ENCODE results near the gene DET1. TPM values are rescaled to one million over a fixed set of nuclear protein-coding genes. Genes with fewer than 3 reads are reported as not detected.

Gene DET1
- total RNA-seq, 5 donors from 2014 or later (not counting 1 experiment from before 2014, with no cell fraction given), result 4.1 to 9.4 (median 6.4) TPM

DNA sequence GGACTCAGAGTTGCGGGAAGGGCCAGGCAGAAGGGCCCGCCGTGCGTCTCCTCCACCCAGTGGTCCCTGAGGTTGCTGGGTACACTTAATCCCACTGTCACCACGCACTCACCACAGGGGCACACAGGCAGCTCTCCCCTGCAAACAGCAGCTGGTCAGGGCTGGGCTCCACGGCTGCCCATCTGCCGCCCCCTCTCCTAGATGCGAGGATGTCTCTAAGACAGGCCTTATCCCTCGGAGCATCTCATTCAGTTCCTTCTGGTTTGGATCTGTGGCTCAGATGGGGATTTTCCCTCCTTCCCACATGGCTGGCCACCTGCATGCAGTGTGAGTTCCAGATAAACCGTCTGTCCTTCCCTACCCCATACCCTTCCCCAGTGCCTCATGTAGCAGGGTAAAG lies 52.6 kb downstream of the DET1 start:
- H3K4me3 ChIP-seq (ENCODE audit: control insufficient read depth in 1 of 2, extremely low read depth in 1 of 2, low read length in 1 of 2), result no peak overlapping the region
- no peaks in the 10 kb centered on the region for H3K4me1 ChIP-seq (ENCODE audit: control insufficient read depth in 1 of 2, extremely low read depth in 1 of 2, insufficient read depth in 2 of 2, low read length in 2 of 2)
- no peaks in the 10 kb centered on the region for H3K9me3 Mint-ChIP-seq
- ChIA-PET POLR2A (no interaction called here), CTCF (no interaction called here)
- no peaks in the 10 kb centered on the region for H3K27me3 ChIP-seq (replicated peaks in 1 of 2; ENCODE audit: control insufficient read depth in 2 of 2, extremely low read depth in 1 of 2, insufficient read depth in 2 of 2, low read length in 1 of 2)
- no peak overlapping the region for H3K27ac ChIP-seq (ENCODE audit: low read length)
- WGBS (ENCODE audit: insufficient coverage), result 84% methylated on average over 9 of the region's 10 CpGs
- ATAC-seq (replicated peaks in 1 of 4) (no peak), DNase-seq (no peak)
- no peak overlapping the region for H3K4me3 Mint-ChIP-seq
- H3K36me3 Mint-ChIP-seq, result peaks cover 6% of the 10 kb centered on the region
- H3K36me3 ChIP-seq (ENCODE audit: control insufficient read depth in 2 of 2, extremely low read depth in 1 of 2, insufficient read depth in 1 of 2, low read length in 1 of 2), result peaks cover 0 to 6% of the 10 kb centered on the region in 2 donors
- no peak overlapping the region for H3K27ac Mint-ChIP-seq
- no peaks in the 10 kb centered on the region for H3K9me3 ChIP-seq
- no peaks in the 10 kb centered on the region for H3K4me1 Mint-ChIP-seq
- no peaks in the 10 kb centered on the region for H3K27me3 Mint-ChIP-seq

DNA sequence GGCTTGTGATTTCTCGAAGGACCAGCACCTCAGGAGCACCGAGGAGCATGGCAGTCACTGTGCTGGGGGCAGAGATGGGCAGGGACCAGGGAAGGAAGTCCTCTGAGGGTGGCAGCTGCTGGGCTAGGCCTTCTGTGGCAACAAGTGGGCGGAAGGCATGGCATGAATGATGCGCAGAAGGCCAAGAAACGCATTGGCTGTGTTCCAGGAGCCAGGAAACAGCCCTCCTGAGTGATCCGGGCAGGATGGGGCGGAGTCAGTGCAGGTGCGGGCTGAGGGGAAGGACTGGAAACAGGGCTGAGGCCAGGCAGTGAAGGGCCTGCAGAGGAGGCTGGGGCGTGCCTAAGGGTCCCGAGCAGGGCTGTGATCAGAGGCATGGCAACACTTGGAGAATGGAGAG lies 55.3 kb downstream of the DET1 start:
- Histone ChIP-seq H3K4me3 (ENCODE audit: control insufficient read depth in 1 of 2, extremely low read depth in 1 of 2, low read length in 1 of 2) (no peak overlapping the region), H3K9me3 (no peaks in the 10 kb centered on the region), H3K27ac (ENCODE audit: low read length) (no peak overlapping the region), H3K4me1 (ENCODE audit: control insufficient read depth in 1 of 2, extremely low read depth in 1 of 2, insufficient read depth in 2 of 2, low read length in 2 of 2) (no peaks in the 10 kb centered on the region), H3K36me3 (ENCODE audit: control insufficient read depth in 2 of 2, extremely low read depth in 1 of 2, insufficient read depth in 1 of 2, low read length in 1 of 2) (peaks cover 0 to 2% of the 10 kb centered on the region in 2 donors), H3K27me3 (replicated peaks in 1 of 2; ENCODE audit: control insufficient read depth in 2 of 2, extremely low read depth in 1 of 2, insufficient read depth in 2 of 2, low read length in 1 of 2) (no peaks in the 10 kb centered on the region)
- DNase-seq (no peak), ATAC-seq (replicated peaks in 1 of 4) (no peak)
- H3K27ac Mint-ChIP-seq, result no peak overlapping the region
- H3K27me3 Mint-ChIP-seq, result no peaks in the 10 kb centered on the region
- H3K9me3 Mint-ChIP-seq, result no peaks in the 10 kb centered on the region
- no peak overlapping the region for H3K4me3 Mint-ChIP-seq
- 76% methylated on average over 9 of the region's 10 CpGs for WGBS (ENCODE audit: insufficient coverage)
- no peaks in the 10 kb centered on the region for H3K4me1 Mint-ChIP-seq
- POLR2A ChIA-PET, result no interaction called here
- CTCF ChIA-PET, result no interaction called here
- H3K36me3 Mint-ChIP-seq, result peaks cover 6% of the 10 kb centered on the region

GRCh38 chr15:88490036-88490435 lies 56.4 kb downstream of the DET1 start:
- no peak overlapping the region for H3K4me3 ChIP-seq (ENCODE audit: control insufficient read depth in 1 of 2, extremely low read depth in 1 of 2, low read length in 1 of 2)
- ChIA-PET POLR2A (no interaction called here), CTCF (interaction anchor here in 1 of 2 donors (0.7 kb wide), 1 partner anchor 39 kb away, joined by 3 read pairs; no protein-coding TSS in a partner anchor)
- no peaks in the 10 kb centered on the region for H3K27me3 Mint-ChIP-seq
- H3K36me3 Mint-ChIP-seq, result peaks cover 6% of the 10 kb centered on the region
- no peaks in the 10 kb centered on the region for H3K4me1 ChIP-seq (ENCODE audit: control insufficient read depth in 1 of 2, extremely low read depth in 1 of 2, insufficient read depth in 2 of 2, low read length in 2 of 2)
- no peaks in the 10 kb centered on the region for H3K9me3 Mint-ChIP-seq
- no peak overlapping the region for H3K27ac Mint-ChIP-seq
- no peaks in the 10 kb centered on the region for H3K27me3 ChIP-seq (replicated peaks in 1 of 2; ENCODE audit: control insufficient read depth in 2 of 2, extremely low read depth in 1 of 2, insufficient read depth in 2 of 2, low read length in 1 of 2)
- peaks cover 0 to 2% of the 10 kb centered on the region in 2 donors for H3K36me3 ChIP-seq (ENCODE audit: control insufficient read depth in 2 of 2, extremely low read depth in 1 of 2, insufficient read depth in 1 of 2, low read length in 1 of 2)
- no peak overlapping the region for H3K27ac ChIP-seq (ENCODE audit: low read length)
- no peaks in the 10 kb centered on the region for H3K4me1 Mint-ChIP-seq
- H3K9me3 ChIP-seq, result no peaks in the 10 kb centered on the region
- no CpG with 5 or more reads among the region's 3 CpGs for WGBS (ENCODE audit: insufficient coverage)
- no peak overlapping the region for H3K4me3 Mint-ChIP-seq
- no peak for ATAC-seq (replicated peaks in 1 of 4)
- DNase-seq, result no peak

DNA sequence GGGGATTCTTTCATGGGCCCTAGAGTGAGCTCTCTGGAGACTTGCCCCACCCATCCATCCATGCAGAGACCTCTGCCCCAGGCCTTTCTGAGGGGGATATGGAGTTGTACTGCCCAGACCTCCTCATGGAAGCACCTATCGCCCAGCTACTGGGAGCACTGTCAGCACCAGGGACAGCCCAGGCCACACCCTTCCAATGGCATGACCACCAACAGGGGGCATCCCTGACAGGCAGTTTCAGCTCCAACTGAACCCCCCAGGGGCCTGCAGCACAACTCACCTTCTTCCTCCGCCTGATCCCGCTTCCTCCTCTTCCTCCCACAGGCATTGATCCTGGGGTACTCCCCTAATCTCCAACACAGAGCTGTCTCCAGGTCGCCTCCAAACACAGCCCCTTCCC lies 57.2 kb downstream of the DET1 start:
- Mint-ChIP-seq H3K9me3 (no peaks in the 10 kb centered on the region), H3K4me3 (no peak overlapping the region), H3K4me1 (no peaks in the 10 kb centered on the region), H3K27me3 (no peaks in the 10 kb centered on the region), H3K36me3 (peaks cover 3% of the 10 kb centered on the region), H3K27ac (no peak overlapping the region)
- no peak for ATAC-seq (replicated peaks in 1 of 4)
- POLR2A ChIA-PET, result no interaction called here
- 95% methylated on average over 4 of the region's 4 CpGs for WGBS (ENCODE audit: insufficient coverage)
- H3K4me3 ChIP-seq (ENCODE audit: control insufficient read depth in 1 of 2, extremely low read depth in 1 of 2, low read length in 1 of 2), result no peak overlapping the region
- CTCF ChIA-PET, result no interaction called here
- DNase-seq, result no peak
- no peaks in the 10 kb centered on the region for H3K9me3 ChIP-seq
- no peaks in the 10 kb centered on the region for H3K27me3 ChIP-seq (replicated peaks in 1 of 2; ENCODE audit: control insufficient read depth in 2 of 2, extremely low read depth in 1 of 2, insufficient read depth in 2 of 2, low read length in 1 of 2)
- H3K36me3 ChIP-seq (ENCODE audit: control insufficient read depth in 2 of 2, extremely low read depth in 1 of 2, insufficient read depth in 1 of 2, low read length in 1 of 2), result peaks cover 0 to 2% of the 10 kb centered on the region in 2 donors
- no peak overlapping the region for H3K27ac ChIP-seq (ENCODE audit: low read length)
- H3K4me1 ChIP-seq (ENCODE audit: control insufficient read depth in 1 of 2, extremely low read depth in 1 of 2, insufficient read depth in 2 of 2, low read length in 2 of 2), result no peaks in the 10 kb centered on the region

- CTCF ChIA-PET, result no interaction called here
- Mint-ChIP-seq H3K9me3 (no peaks in the 10 kb centered on the region), H3K27me3 (no peaks in the 10 kb centered on the region), H3K4me1 (no peaks in the 10 kb centered on the region), H3K36me3 (no peaks in the 10 kb centered on the region), H3K27ac (no peak overlapping the region), H3K4me3 (no peak overlapping the region)
- Histone ChIP-seq H3K36me3 (ENCODE audit: control insufficient read depth in 2 of 2, extremely low read depth in 1 of 2, insufficient read depth in 1 of 2, low read length in 1 of 2) (no peaks in the 10 kb centered on the region), H3K27ac (ENCODE audit: low read length) (no peak overlapping the region), H3K4me1 (ENCODE audit: control insufficient read depth in 1 of 2, extremely low read depth in 1 of 2, insufficient read depth in 2 of 2, low read length in 2 of 2) (no peaks in the 10 kb centered on the region), H3K27me3 (replicated peaks in 1 of 2; ENCODE audit: control insufficient read depth in 2 of 2, extremely low read depth in 1 of 2, insufficient read depth in 2 of 2, low read length in 1 of 2) (no peaks in the 10 kb centered on the region), H3K9me3 (no peaks in the 10 kb centered on the region), H3K4me3 (ENCODE audit: control insufficient read depth in 1 of 2, extremely low read depth in 1 of 2, low read length in 1 of 2) (no peak overlapping the region)
- 90% methylated on average over 2 of the region's 11 CpGs for WGBS (ENCODE audit: insufficient coverage)
- DNase-seq (no peak), ATAC-seq (replicated peaks in 1 of 4) (no peak)
- POLR2A ChIA-PET, result no interaction called here
Measured at GRCh38 chr15:88487796-88488523, 58.5 kb downstream of the DET1 start.

GRCh38 chr15:88487178-88487795 lies 59.2 kb downstream of the DET1 start:
- H3K4me3 Mint-ChIP-seq, result no peak overlapping the region
- POLR2A ChIA-PET, result no interaction called here
- H3K4me1 Mint-ChIP-seq, result no peaks in the 10 kb centered on the region
- H3K36me3 Mint-ChIP-seq, result peaks cover 3% of the 10 kb centered on the region
- DNase-seq (no peak), ATAC-seq (replicated peaks in 1 of 4) (no peak)
- Histone ChIP-seq H3K9me3 (no peaks in the 10 kb centered on the region), H3K36me3 (ENCODE audit: control insufficient read depth in 2 of 2, extremely low read depth in 1 of 2, insufficient read depth in 1 of 2, low read length in 1 of 2) (no peaks in the 10 kb centered on the region), H3K27me3 (replicated peaks in 1 of 2; ENCODE audit: control insufficient read depth in 2 of 2, extremely low read depth in 1 of 2, insufficient read depth in 2 of 2, low read length in 1 of 2) (no peaks in the 10 kb centered on the region), H3K4me1 (ENCODE audit: control insufficient read depth in 1 of 2, extremely low read depth in 1 of 2, insufficient read depth in 2 of 2, low read length in 2 of 2) (no peaks in the 10 kb centered on the region), H3K4me3 (ENCODE audit: control insufficient read depth in 1 of 2, extremely low read depth in 1 of 2, low read length in 1 of 2) (no peak overlapping the region), H3K27ac (ENCODE audit: low read length) (no peak overlapping the region)
- no peak overlapping the region for H3K27ac Mint-ChIP-seq
- no peaks in the 10 kb centered on the region for H3K9me3 Mint-ChIP-seq
- CTCF ChIA-PET, result no interaction called here
- WGBS (ENCODE audit: insufficient coverage), result 78% methylated on average over 2 of the region's 2 CpGs
- no peaks in the 10 kb centered on the region for H3K27me3 Mint-ChIP-seq
